HepG2 (cell line): ENCODE measurements around the gene GOT2. TPM values are rescaled to one million over a fixed set of nuclear protein-coding genes. Genes with fewer than 3 reads are reported as not detected.
A peak's percentile ranks its signal among the peaks of the same experiment; 100 is the strongest.

ENCODE experiments used
- ARHGAP35 ChIP-seq: sonication (generic); formaldehyde crosslinking; IDR thresholded peaks from 2 replicates; pipeline ENCODE4 v1.9.0; 2022; ENCODE audit warnings: mild to moderate bottlenecking, inconsistent platforms, moderate library complexity, missing genetic modification reagents, borderline replicate concordance
- FOXK1 ChIP-seq: sonication (generic); formaldehyde crosslinking; IDR thresholded peaks from 2 replicates; pipeline ENCODE4 v1.4.0; 2020; ENCODE audit warnings: low read depth, missing genetic modification reagents, borderline replicate concordance
- FOXK2 ChIP-seq: fragments of 450-650 bp; IDR thresholded peaks from 2 replicates; pipeline ENCODE4 v1.6.1; 2016
- GTF2F1 ChIP-seq: fragments of 150-350 bp; IDR thresholded peaks from 2 replicates; pipeline ENCODE4 v1.6.1; 2014; ENCODE audit warnings: low read length
- GTF3A ChIP-seq: sonication (generic); formaldehyde crosslinking; conservative IDR thresholded peaks from 2 replicates; pipeline ENCODE4 v1.4.0; 2020; ENCODE audit warnings: mild to moderate bottlenecking, missing genetic modification reagents
- GZF1 ChIP-seq: sonication (generic); formaldehyde crosslinking; IDR thresholded peaks from 2 replicates; pipeline ENCODE4 v1.5.1; 2020; ENCODE audit warnings: mild to moderate bottlenecking, missing genetic modification reagents
- HMGA1 ChIP-seq: sonication (generic); formaldehyde crosslinking; conservative IDR thresholded peaks from 2 replicates; pipeline ENCODE4 v1.4.0; 2020; ENCODE audit warnings: missing genetic modification reagents
- HNRNPUL1 ChIP-seq: fragments of 200-400 bp; formaldehyde crosslinking; IDR thresholded peaks from 2 replicates; pipeline ENCODE4 v1.6.1; 2017; ENCODE audit warnings: low read depth, mild to moderate bottlenecking, low read length, moderate library complexity
- KAT8 ChIP-seq: IDR thresholded peaks from 2 replicates; pipeline ENCODE4 v1.6.1; 2016; ENCODE audit warnings: missing genetic modification reagents, missing compliant biosample characterization
- KMT2B ChIP-seq: IDR thresholded peaks from 2 replicates; pipeline ENCODE4 v1.6.1; 2016; ENCODE audit warnings: missing genetic modification reagents, missing compliant biosample characterization
- MATR3 ChIP-seq: sonication (generic); formaldehyde crosslinking; IDR thresholded peaks from 2 replicates; pipeline ENCODE4 v1.4.0; 2020; ENCODE audit warnings: missing genetic modification reagents
- MAZ ChIP-seq, 2 experiments: sonication (generic) in 1 of 2; formaldehyde crosslinking in 1 of 2; IDR thresholded peaks; 2 replicates each; pipeline versions ENCODE4 v1.5.0 to v1.6.1; 2012 to 2020; ENCODE audit warnings: low read depth in 2 of 2, mild to moderate bottlenecking in 2 of 2, borderline replicate concordance in 1 of 2, improper control_type of control experiment in 1 of 2, low read length in 1 of 2, missing genetic modification reagents in 1 of 2, moderate library complexity in 1 of 2
- PBX3 ChIP-seq: sonication (generic); formaldehyde crosslinking; IDR thresholded peaks from 2 replicates; pipeline ENCODE4 v1.8.1; 2023; ENCODE audit warnings: missing genetic modification reagents, inconsistent platforms, borderline replicate concordance
- PLSCR1 ChIP-seq: sonication (generic); formaldehyde crosslinking; IDR thresholded peaks from 2 replicates; pipeline ENCODE4 v1.5.0; 2020; ENCODE audit warnings: missing genetic modification reagents, mild to moderate bottlenecking, borderline replicate concordance
- RXRB ChIP-seq: IDR thresholded peaks from 2 replicates; pipeline ENCODE4 v1.6.1; 2016; ENCODE audit warnings: borderline replicate concordance, missing genetic modification reagents, missing compliant biosample characterization
- ZMAT5 ChIP-seq: sonication (generic); formaldehyde crosslinking; IDR thresholded peaks from 2 replicates; pipeline ENCODE4 v1.5.0; 2020; ENCODE audit warnings: mild to moderate bottlenecking, low read depth, missing genetic modification reagents, borderline replicate concordance
- ZNF251 ChIP-seq: sonication (generic); formaldehyde crosslinking; IDR thresholded peaks from 2 replicates; pipeline ENCODE4 v1.9.0; 2021; ENCODE audit warnings: mild to moderate bottlenecking, missing genetic modification reagents
- ZNF256 ChIP-seq: sonication (generic); formaldehyde crosslinking; conservative IDR thresholded peaks from 2 replicates; pipeline ENCODE4 v1.4.0; 2020; ENCODE audit warnings: missing genetic modification reagents
- ZNF329 ChIP-seq: sonication (generic); formaldehyde crosslinking; IDR thresholded peaks from 2 replicates; pipeline ENCODE4 v1.9.0; 2021; ENCODE audit warnings: low read depth, mild to moderate bottlenecking, missing genetic modification reagents
- ZNF333 ChIP-seq: sonication (generic); formaldehyde crosslinking; IDR thresholded peaks from 2 replicates; pipeline ENCODE4 v1.4.0; 2020; ENCODE audit warnings: mild to moderate bottlenecking, missing genetic modification reagents, borderline replicate concordance
- ZNF776 ChIP-seq: sonication (generic); formaldehyde crosslinking; IDR thresholded peaks from 2 replicates; pipeline ENCODE4 v1.4.0; 2020; ENCODE audit warnings: mild to moderate bottlenecking, missing genetic modification reagents
- polyA plus RNA-seq, 8 experiments: library from polyadenylated mRNA; depleted of rRNA in 3 of 8; stranded (reverse) in 7 of 8; unstranded in 1 of 8; fragments of >200 nt; fragmentation: Illumina TruSeq in 4 of 8; extraction: Trizol in 4 of 8; gene quantifications; 2 replicates each; pipeline versions ENCODE4 v1.2.1 to v1.2.3, GENCODE V29; 2011 to 2016; ENCODE audit warnings: low read depth in 4 of 8, missing spikeins in 1 of 8, mixed read lengths in 1 of 8; ENCODE audit not compliant: insufficient read depth in 1 of 8
- total RNA-seq, 5 experiments: library from RNA; depleted of rRNA; stranded (reverse); fragments of >200 nt; fragmentation: Illumina TruSeq; extraction: Trizol; gene quantifications; 2 replicates each; pipeline ENCODE4 v1.2.3, GENCODE V29; 2016; ENCODE audit warnings: low read depth in 1 of 5
- TF ChIP-seq, protein P1 (sequence below): sonication (generic); formaldehyde crosslinking; conservative IDR thresholded peaks from 2 replicates; pipeline ENCODE4 v1.5.0; 2020; ENCODE audit warnings: missing genetic modification reagents
- TF ChIP-seq, protein P2 (sequence below): sonication (generic); formaldehyde crosslinking; IDR thresholded peaks from 2 replicates; pipeline ENCODE4 v1.4.0; 2020; ENCODE audit warnings: missing genetic modification reagents
- TF ChIP-seq, protein P3 (sequence below): IDR thresholded peaks from 2 replicates; pipeline ENCODE4 v1.6.1; 2018; ENCODE audit warnings: missing genetic modification reagents

Gene GOT2
- total and polyA plus RNA-seq, 2 of the 13 experiments (the other 11 are each of a cell fraction or from before 2014, with no cell fraction given) = 32.6 to 121 TPM

DNA sequence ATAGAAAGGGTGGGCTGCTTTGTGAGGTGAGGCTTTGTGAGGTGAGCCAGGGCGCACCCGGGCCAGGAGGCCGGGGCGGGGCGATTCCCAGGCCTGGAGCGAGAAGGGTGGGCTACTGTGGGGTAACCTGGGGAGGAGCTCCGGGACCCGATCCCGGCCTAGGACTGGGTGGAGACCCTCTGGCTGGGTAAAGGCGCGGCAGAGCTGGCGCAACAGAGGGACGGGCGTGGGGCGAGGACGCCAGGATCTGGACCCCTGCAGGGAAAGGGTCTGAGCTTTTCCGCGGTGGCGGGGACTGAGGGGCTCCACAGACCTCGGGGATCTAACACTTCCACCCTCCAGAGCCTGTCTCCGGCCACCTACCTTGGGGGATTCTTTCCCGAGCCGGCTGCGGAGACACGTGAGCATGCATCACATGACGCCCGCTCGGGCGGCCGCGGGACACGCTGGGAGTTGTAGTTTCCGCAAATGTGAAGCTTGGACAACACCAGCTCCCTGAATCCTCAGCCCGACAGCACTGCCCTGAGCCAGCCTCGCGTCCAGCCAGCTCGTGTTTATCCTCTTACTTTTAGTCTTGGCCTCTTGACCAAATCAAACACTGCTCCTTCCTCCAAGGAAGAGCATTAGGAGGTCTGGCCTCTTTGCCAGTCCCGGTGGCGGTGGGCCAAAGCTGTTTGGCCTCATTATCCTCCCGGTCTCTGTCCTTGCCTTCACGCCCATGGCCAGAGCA is 49.6 kb downstream of the GOT2 start, which contains the start of gene SLC38A7 (continued):
- TF ChIP-seq, protein P1, sequence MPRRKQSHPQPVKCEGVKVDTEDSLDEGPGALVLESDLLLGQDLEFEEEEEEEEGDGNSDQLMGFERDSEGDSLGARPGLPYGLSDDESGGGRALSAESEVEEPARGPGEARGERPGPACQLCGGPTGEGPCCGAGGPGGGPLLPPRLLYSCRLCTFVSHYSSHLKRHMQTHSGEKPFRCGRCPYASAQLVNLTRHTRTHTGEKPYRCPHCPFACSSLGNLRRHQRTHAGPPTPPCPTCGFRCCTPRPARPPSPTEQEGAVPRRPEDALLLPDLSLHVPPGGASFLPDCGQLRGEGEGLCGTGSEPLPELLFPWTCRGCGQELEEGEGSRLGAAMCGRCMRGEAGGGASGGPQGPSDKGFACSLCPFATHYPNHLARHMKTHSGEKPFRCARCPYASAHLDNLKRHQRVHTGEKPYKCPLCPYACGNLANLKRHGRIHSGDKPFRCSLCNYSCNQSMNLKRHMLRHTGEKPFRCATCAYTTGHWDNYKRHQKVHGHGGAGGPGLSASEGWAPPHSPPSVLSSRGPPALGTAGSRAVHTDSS (CRISPR knock-in tag) = no peak
- TF ChIP-seq ZNF776 (peak; percentile 76; the same call in 1 of the 2 replicates), FOXK2 (no peak), ZMAT5 (CRISPR knock-in tag) (no peak), GTF2F1 (no peak), ARHGAP35 (no peak), KAT8 (CRISPR knock-in tag) (peak; percentile 97), HNRNPUL1 (no peak), MAZ (IDR thresholded peaks at IDR 0.05; ENCODE audit: borderline replicate concordance, low read depth, low read length) (no peak), MAZ (CRISPR knock-in tag; IDR thresholded peaks at IDR 0.05; ENCODE audit: low read depth) (peak; percentile 87), MATR3 (CRISPR knock-in tag) (no peak), ZNF251 (CRISPR knock-in tag) (no peak), GTF3A (CRISPR knock-in tag) (no peak), ZNF256 (CRISPR knock-in tag) (0 out of 2 replicates have a peak, but pooled peaks have one; percentile 76), FOXK1 (CRISPR knock-in tag) (peak; percentile 96), ZNF333 (CRISPR knock-in tag) (no peak), RXRB (CRISPR knock-in tag) (peak; percentile 37; the same call in 1 of the 2 replicates), HMGA1 (CRISPR knock-in tag) (no peak), GZF1 (CRISPR knock-in tag) (no peak), KMT2B (CRISPR knock-in tag) (peak; percentile 72), PLSCR1 (no peak), PBX3 (CRISPR knock-in tag) (no peak), ZNF329 (no peak)
- TF ChIP-seq, protein P2, sequence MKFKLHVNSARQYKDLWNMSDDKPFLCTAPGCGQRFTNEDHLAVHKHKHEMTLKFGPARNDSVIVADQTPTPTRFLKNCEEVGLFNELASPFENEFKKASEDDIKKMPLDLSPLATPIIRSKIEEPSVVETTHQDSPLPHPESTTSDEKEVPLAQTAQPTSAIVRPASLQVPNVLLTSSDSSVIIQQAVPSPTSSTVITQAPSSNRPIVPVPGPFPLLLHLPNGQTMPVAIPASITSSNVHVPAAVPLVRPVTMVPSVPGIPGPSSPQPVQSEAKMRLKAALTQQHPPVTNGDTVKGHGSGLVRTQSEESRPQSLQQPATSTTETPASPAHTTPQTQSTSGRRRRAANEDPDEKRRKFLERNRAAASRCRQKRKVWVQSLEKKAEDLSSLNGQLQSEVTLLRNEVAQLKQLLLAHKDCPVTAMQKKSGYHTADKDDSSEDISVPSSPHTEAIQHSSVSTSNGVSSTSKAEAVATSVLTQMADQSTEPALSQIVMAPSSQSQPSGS (CRISPR knock-in tag) = no peak; the same call in none of the 2 replicates
- TF ChIP-seq, protein P3, sequence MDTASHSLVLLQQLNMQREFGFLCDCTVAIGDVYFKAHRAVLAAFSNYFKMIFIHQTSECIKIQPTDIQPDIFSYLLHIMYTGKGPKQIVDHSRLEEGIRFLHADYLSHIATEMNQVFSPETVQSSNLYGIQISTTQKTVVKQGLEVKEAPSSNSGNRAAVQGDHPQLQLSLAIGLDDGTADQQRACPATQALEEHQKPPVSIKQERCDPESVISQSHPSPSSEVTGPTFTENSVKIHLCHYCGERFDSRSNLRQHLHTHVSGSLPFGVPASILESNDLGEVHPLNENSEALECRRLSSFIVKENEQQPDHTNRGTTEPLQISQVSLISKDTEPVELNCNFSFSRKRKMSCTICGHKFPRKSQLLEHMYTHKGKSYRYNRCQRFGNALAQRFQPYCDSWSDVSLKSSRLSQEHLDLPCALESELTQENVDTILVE = no peak
